Myocyte (in vitro differentiated cells): ENCODE measurements around the gene DCAF4. TPM values are rescaled to one million over a fixed set of nuclear protein-coding genes. Genes with fewer than 3 reads are reported as not detected.

Source experiments
- total RNA-seq: library from RNA; depleted of rRNA; stranded (reverse); fragments of >200 nt; gene quantifications from 2 replicates; pipeline ENCODE4 v1.2.3, GENCODE V29; 2014

Gene DCAF4
- total RNA-seq, 1 donor from 2014 or later, result 23.2 TPM

Other genes starting within 250 kb of the DCAF4 start
- 4.7 and 5.5 TPM in 2 replicates for gene DPF3, start 32.4 kb upstream of the DCAF4 start, total RNA-seq
- 17.0 and 29.1 TPM in 2 replicates for gene ZFYVE1, start 100.6 kb downstream of the DCAF4 start, total RNA-seq
- 52.0 and 55.8 TPM in 2 replicates for gene RBM25, start 132.1 kb downstream of the DCAF4 start, total RNA-seq
- 31.7 and 33.6 TPM in 2 replicates for gene PSEN1, start 210.0 kb downstream of the DCAF4 start, total RNA-seq